Measurements from ENCODE around the gene STON2.
A peak's percentile ranks its signal among the peaks of the same experiment; 100 is the strongest.
"Not testable (repeated sequence)": the region's sequence is repeated elsewhere in the genome, so short reads cannot be mapped to it uniquely, and the experiment has no call there.

STON2 gene

DNA sequence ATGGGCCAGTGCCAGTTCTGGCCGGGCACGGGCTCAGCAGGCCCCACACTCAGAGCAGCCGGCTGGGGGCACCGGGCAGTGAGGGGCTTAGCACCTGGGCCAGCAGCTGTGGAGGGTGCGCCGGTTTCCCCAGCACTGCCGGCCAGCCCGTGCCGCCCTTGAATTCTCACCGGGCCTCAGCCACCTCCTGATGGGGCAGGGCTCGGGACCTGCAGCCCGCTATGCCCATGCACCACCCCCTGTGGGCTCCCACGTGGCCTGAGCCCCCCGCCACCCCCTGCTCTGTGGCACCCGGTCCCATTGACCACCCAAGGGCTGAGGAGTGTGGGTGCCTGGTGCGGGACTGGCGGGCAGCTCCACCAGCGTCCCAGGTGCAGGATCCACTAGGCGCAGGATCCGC, 164.0 kb downstream of the STON2 start:
- Histone ChIP-seq H3K9me3 (ENCODE audit: control insufficient read depth, insufficient read depth, low read depth, low read length) (no peaks in the 10 kb centered on the region), H3K36me3 (ENCODE audit: control insufficient read depth, insufficient read depth, low read length) (no peaks in the 10 kb centered on the region), H3K4me3 (ENCODE audit: low read depth, low read length) (no peak overlapping the region), H3K9ac (ENCODE audit: low read length) (no peak overlapping the region), H3K27ac (ENCODE audit: low read depth, low read length) (no peak overlapping the region), H3K27me3 (ENCODE audit: control insufficient read depth, insufficient read depth, low read length) (no peaks in the 10 kb centered on the region), H3K4me1 (ENCODE audit: control insufficient read depth, insufficient read depth, low read length) (no peaks in the 10 kb centered on the region)

DNA sequence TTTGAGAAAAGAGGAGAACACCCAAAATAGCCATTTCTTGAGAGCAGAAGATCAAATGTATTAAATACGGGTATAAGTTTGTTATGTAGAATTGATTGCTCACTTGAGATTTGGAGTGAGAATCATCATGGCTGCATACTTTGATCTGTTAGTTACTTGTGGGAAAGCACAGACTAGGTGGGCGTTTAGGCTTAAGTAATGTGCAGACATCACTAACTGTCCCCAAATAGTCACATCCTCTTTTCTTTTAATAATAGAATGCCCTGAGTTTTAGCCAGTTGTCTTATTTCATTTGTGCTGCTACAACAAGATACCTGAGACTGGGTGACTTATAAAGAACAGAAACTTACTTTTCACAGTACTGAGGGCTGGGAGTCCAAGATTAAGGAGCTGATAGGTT, 165.0 kb downstream of the STON2 start:
- H3K36me3 ChIP-seq (ENCODE audit: control insufficient read depth, insufficient read depth, low read length) = no peaks in the 10 kb centered on the region
- no peak overlapping the region for H3K27ac ChIP-seq (ENCODE audit: low read depth, low read length)
- peaks cover 6% of the 10 kb centered on the region for H3K9me3 ChIP-seq (ENCODE audit: control insufficient read depth, insufficient read depth, low read depth, low read length)
- H3K4me3 ChIP-seq (ENCODE audit: low read depth, low read length) = no peak overlapping the region
- H3K9ac ChIP-seq (ENCODE audit: low read length) = no peak overlapping the region
- no peaks in the 10 kb centered on the region for H3K27me3 ChIP-seq (ENCODE audit: control insufficient read depth, insufficient read depth, low read length)
- no peaks in the 10 kb centered on the region for H3K4me1 ChIP-seq (ENCODE audit: control insufficient read depth, insufficient read depth, low read length)

DNA sequence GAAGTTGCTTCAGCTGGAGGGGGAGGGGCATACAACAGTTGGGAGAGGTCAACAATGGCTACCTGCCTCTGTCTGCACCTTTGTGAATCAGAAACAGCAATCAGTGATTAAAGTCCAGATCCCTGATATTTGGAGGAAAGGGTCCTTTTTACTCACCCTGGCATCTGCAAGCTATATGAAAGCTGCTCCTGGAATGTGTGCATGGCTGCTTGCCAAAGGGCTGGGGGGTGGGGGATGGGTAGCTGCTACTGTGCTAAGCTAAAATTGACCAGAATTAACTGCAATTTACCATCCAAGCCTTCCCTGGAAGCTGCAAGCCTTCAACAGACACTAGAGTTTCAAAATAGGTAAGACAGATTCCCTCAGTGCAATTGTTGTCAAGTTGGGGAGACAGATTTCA, 165.8 kb downstream of the STON2 start:
- Histone ChIP-seq H3K9ac (ENCODE audit: low read length) (no peak overlapping the region), H3K27ac (ENCODE audit: low read depth, low read length) (no peak overlapping the region), H3K36me3 (ENCODE audit: control insufficient read depth, insufficient read depth, low read length) (no peaks in the 10 kb centered on the region), H3K27me3 (ENCODE audit: control insufficient read depth, insufficient read depth, low read length) (no peaks in the 10 kb centered on the region), H3K4me3 (ENCODE audit: low read depth, low read length) (no peak overlapping the region), H3K9me3 (ENCODE audit: control insufficient read depth, insufficient read depth, low read depth, low read length) (peaks cover 6% of the 10 kb centered on the region), H3K4me1 (ENCODE audit: control insufficient read depth, insufficient read depth, low read length) (no peaks in the 10 kb centered on the region)

DNA sequence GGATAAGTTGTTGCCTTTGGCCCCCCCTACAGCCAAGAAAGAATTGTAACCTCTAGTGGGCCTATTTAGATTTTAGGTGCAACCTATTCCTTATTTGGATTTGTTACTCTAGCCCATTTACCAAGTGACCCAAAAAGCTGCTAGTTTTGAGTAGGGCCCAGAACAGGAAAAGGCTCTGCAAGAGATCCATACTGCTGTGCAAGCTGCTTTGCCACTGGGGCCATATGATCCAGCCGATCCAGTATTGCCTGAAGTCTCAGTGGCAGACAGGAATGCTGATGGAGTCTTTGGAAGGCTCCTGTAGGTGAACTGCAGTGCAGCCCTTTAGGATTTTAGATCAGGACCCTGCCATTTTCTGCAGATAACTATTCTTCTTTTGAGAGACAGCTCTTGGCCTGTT, 166.5 kb downstream of the STON2 start:
- Histone ChIP-seq H3K27me3 (ENCODE audit: control insufficient read depth, insufficient read depth, low read length) (no peaks in the 10 kb centered on the region), H3K9me3 (ENCODE audit: control insufficient read depth, insufficient read depth, low read depth, low read length) (peaks cover 6% of the 10 kb centered on the region)

DNA sequence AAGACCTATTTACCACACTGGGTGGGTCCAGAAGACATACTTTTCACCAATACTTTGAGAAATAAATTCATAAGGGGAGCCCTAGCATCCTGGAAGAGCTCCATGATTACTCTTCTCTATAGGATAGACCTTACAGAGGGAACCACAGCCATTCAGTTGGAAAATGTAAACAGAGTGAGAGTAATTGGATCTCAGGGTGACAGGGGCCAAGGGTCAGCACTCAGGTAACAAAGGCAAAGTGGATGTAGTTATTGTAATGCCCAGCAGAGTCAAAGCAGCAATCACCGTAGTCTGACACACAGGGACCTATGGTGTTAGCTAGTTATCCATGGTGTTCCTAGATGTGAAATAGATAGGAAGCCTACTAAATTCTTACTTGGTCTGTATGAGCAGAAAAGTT, 168.6 kb downstream of the STON2 start:
- H3K4me1 ChIP-seq (ENCODE audit: control insufficient read depth, insufficient read depth, low read length) = no peaks in the 10 kb centered on the region
- no peak overlapping the region for H3K9ac ChIP-seq (ENCODE audit: low read length)
- H3K27ac ChIP-seq (ENCODE audit: low read depth, low read length) = no peak overlapping the region
- peaks cover 6% of the 10 kb centered on the region for H3K9me3 ChIP-seq (ENCODE audit: control insufficient read depth, insufficient read depth, low read depth, low read length)
- H3K27me3 ChIP-seq (ENCODE audit: control insufficient read depth, insufficient read depth, low read length) = no peaks in the 10 kb centered on the region
- no peak overlapping the region for H3K4me3 ChIP-seq (ENCODE audit: low read depth, low read length)
- H3K36me3 ChIP-seq (ENCODE audit: control insufficient read depth, insufficient read depth, low read length) = no peaks in the 10 kb centered on the region

More for the DNA sequence above, 166.5 kb downstream of the STON2 start:
- Histone ChIP-seq H3K9ac (ENCODE audit: low read length) (no peak overlapping the region), H3K4me3 (ENCODE audit: low read depth, low read length) (no peak overlapping the region), H3K4me1 (ENCODE audit: control insufficient read depth, insufficient read depth, low read length) (no peaks in the 10 kb centered on the region), H3K27ac (ENCODE audit: low read depth, low read length) (no peak overlapping the region), H3K36me3 (ENCODE audit: control insufficient read depth, insufficient read depth, low read length) (no peaks in the 10 kb centered on the region)

DNA sequence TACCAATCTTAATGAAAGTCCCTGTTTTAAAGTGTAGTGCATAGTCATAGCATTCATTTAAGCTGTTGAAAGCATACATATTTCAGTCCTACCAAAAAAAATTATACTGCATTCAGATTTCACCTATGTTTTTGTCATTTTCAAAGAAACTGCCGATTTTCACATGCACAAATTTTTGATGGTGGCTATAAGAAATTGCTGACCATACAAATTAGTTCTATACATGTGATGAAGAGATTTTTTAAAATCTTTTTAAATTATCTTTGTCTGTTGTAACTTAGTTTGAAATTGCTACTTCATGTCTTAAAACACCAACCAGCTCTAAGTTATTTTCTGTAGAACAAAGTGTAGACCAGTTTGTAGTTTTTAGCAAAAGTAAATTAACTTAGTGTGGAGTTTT, 175.9 kb downstream of the STON2 start:
- H3K27me3 ChIP-seq (ENCODE audit: control insufficient read depth, insufficient read depth, low read length) = no peaks in the 10 kb centered on the region
- no peaks in the 10 kb centered on the region for H3K36me3 ChIP-seq (ENCODE audit: control insufficient read depth, insufficient read depth, low read length)
- peaks cover 11% of the 10 kb centered on the region for H3K4me1 ChIP-seq (ENCODE audit: control insufficient read depth, insufficient read depth, low read length)
- no peak overlapping the region for H3K4me3 ChIP-seq (ENCODE audit: low read depth, low read length)
- H3K27ac ChIP-seq (ENCODE audit: low read depth, low read length) = no peak overlapping the region
- H3K9me3 ChIP-seq (ENCODE audit: control insufficient read depth, insufficient read depth, low read depth, low read length) = no peaks in the 10 kb centered on the region
- H3K9ac ChIP-seq (ENCODE audit: low read length) = no peak overlapping the region

DNA sequence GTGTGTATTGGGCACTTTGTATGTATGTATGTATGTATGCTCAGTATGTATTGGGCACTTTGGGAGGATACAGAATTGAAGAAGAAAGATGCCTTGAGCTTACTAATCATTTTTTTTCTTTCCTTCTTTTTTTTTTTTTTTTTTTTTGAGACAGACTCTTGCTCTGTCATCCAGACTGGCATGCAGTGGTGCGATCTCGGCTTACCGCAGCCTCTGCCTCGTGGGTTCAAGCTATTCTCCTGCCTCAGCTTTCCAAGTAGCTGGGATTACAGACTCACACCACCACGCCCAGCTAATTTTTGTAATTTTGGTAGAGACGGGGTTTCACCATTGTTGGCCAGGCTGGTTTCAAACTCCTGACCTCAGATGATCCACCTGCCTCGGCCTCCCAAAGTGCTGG, 176.3 kb downstream of the STON2 start:
- H3K4me3 ChIP-seq (ENCODE audit: low read depth, low read length); H3K27me3 ChIP-seq (ENCODE audit: control insufficient read depth, insufficient read depth, low read length); H3K36me3 ChIP-seq (ENCODE audit: control insufficient read depth, insufficient read depth, low read length); H3K27ac ChIP-seq (ENCODE audit: low read depth, low read length); H3K9ac ChIP-seq (ENCODE audit: low read length); H3K9me3 ChIP-seq (ENCODE audit: control insufficient read depth, insufficient read depth, low read depth, low read length): not testable (repeated sequence)
- H3K4me1 ChIP-seq (ENCODE audit: control insufficient read depth, insufficient read depth, low read length) = peaks cover 11% of the 10 kb centered on the region

DNA sequence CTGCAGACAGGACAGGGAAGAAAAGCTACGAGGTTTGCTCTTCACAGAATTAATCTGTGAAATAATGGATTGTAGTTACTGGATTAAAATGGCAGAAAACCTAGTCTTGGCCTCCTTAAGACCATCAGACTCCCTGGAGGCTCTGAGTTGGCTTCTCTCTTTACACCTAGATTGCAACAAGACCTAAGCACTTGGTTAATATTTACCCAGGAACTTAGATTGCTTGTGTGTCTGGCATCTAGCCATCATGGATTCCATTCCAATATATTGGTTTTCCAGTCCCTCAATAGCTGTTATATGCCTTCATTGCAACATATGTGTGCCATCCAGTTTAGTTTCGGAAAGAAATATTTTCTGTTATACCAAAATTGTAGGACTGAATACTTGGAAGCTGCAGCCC, 177.4 kb downstream of the STON2 start:
- H3K4me1 ChIP-seq (ENCODE audit: control insufficient read depth, insufficient read depth, low read length) = peaks cover 20% of the 10 kb centered on the region
- H3K9ac ChIP-seq (ENCODE audit: low read length) = no peak overlapping the region

DNA sequence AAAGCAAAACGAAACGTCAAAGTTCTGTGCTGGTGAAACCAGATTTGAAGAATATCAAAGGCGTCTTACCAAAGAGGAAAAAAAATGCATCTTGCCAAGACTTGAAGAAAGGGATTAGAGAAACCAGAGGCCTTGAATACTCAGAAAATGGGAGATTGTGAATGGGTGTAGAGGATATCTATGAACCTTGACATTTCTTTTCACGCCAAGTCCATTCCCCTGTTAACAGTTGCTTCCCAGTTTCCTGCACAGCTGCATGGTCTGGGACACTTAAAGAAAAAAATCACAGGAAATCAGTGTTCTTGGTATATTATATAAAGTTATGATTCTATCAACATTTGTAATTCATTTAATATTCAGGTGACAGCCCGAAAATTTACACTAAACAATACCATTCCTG, 178.0 kb downstream of the STON2 start:
- H3K4me3 ChIP-seq (ENCODE audit: low read depth, low read length) = peak overlapping the region; percentile 67
- H3K4me1 ChIP-seq (ENCODE audit: control insufficient read depth, insufficient read depth, low read length) = peaks cover 25% of the 10 kb centered on the region
- no peaks in the 10 kb centered on the region for H3K36me3 ChIP-seq (ENCODE audit: control insufficient read depth, insufficient read depth, low read length)
- H3K9ac ChIP-seq (ENCODE audit: low read length) = peak overlapping the region; percentile 89
- H3K27ac ChIP-seq (ENCODE audit: low read depth, low read length) = peak overlapping the region; percentile 97
- no peaks in the 10 kb centered on the region for H3K27me3 ChIP-seq (ENCODE audit: control insufficient read depth, insufficient read depth, low read length)
- no peaks in the 10 kb centered on the region for H3K9me3 ChIP-seq (ENCODE audit: control insufficient read depth, insufficient read depth, low read depth, low read length)

More for the DNA sequence above, 177.4 kb downstream of the STON2 start:
- Histone ChIP-seq H3K27ac (ENCODE audit: low read depth, low read length) (no peak overlapping the region), H3K27me3 (ENCODE audit: control insufficient read depth, insufficient read depth, low read length) (no peaks in the 10 kb centered on the region), H3K36me3 (ENCODE audit: control insufficient read depth, insufficient read depth, low read length) (no peaks in the 10 kb centered on the region), H3K9me3 (ENCODE audit: control insufficient read depth, insufficient read depth, low read depth, low read length) (no peaks in the 10 kb centered on the region), H3K4me3 (ENCODE audit: low read depth, low read length) (no peak overlapping the region)

DNA sequence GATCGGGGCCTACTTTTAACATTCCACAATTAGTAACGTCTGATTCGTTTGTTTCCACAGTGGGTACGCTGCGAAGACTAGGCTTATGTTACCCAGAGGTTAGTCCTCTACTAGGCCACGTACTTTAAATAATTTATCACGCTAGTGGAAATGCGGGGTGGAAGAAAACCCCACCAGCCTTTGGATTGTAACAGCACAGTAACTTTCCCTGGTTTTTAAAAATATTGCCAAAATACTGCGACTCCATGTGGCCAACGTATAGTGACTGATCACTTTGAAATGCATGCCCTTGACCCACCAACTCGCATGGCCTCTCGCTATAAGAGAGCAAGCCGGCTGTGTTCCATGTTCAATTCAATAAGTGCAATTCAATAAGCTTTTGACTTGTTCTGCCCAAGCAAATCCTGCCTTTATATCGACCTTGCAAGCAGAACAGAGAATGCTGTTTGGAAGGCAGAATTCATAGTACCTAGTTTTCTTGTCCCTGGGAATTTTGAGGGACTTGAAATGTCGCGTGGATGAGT, 178.5 kb downstream of the STON2 start:
- Histone ChIP-seq H3K36me3 (ENCODE audit: control insufficient read depth, insufficient read depth, low read length) (peaks cover 1% of the 10 kb centered on the region; the same call in 1 of the 2 replicates), H3K9ac (ENCODE audit: low read length) (peak overlapping the region; percentile 89), H3K4me3 (ENCODE audit: low read depth, low read length) (peak overlapping the region; percentile 67), H3K27ac (ENCODE audit: low read depth, low read length) (peak overlapping the region; percentile 97), H3K9me3 (ENCODE audit: control insufficient read depth, insufficient read depth, low read depth, low read length) (no peaks in the 10 kb centered on the region), H3K4me1 (ENCODE audit: control insufficient read depth, insufficient read depth, low read length) (peaks cover 25% of the 10 kb centered on the region), H3K27me3 (ENCODE audit: control insufficient read depth, insufficient read depth, low read length) (no peaks in the 10 kb centered on the region)

DNA sequence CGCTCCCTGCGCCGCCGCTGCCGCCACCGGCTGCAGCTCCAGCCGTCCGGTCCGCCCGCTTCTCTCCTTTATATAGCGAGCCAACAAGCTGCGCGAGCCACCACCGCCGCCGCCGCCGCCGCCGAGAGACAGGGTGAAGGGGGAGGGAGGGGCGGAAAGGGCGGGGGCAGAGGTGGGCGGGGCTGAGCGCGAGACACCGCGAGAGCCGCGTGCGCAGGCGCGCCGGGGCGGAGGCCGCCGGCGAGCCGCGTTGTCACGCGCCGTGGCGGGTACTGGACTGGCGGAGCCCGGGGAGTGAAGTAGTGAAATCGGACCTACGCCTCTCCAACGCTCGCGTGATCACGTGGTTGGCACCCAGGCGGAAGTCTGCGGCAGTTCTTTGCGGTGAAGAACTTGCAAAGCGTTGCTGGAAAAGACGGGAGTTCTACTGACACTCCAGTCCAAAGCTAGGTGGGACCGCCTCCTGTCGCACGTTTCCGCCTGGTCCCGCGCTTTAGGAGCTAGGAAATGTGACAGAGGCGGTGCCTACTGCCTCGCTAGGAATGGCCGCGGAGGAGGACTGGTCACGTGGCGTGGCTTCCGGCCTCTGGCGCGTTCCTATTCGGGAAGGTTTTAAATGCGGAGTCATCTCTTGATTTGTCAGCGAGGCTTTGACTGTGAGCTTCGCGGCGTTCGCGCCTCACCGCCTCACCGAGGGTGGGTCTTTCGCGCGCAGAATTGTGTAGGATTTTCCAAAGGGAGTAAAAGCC, 179.1 kb downstream of the STON2 start, which contains the start of gene GTF2A1:
TSS of gene GTF2A1 (minus strand) at position 130 of the 749 bp plus-strand sequence. CDS start 441 bp downstream, outside the sequence.
- Histone ChIP-seq H3K9me3 (ENCODE audit: control insufficient read depth, insufficient read depth, low read depth, low read length) (no peaks in the 10 kb centered on the region), H3K27me3 (ENCODE audit: control insufficient read depth, insufficient read depth, low read length) (no peaks in the 10 kb centered on the region), H3K27ac (ENCODE audit: low read depth, low read length) (peak within 1 kb of the TSS; percentile 97), H3K4me3 (ENCODE audit: low read depth, low read length) (peak within 1 kb of the TSS; percentile 91), H3K36me3 (ENCODE audit: control insufficient read depth, insufficient read depth, low read length) (peaks cover 7% of the 10 kb centered on the region), H3K4me1 (ENCODE audit: control insufficient read depth, insufficient read depth, low read length) (peaks cover 25% of the 10 kb centered on the region), H3K9ac (ENCODE audit: low read length) (peak within 1 kb of the TSS; percentile 98)
